Measurements from ENCODE around the gene TMEM200C. TPM values are rescaled to one million over a fixed set of nuclear protein-coding genes. Genes with fewer than 3 reads are reported as not detected.

TMEM200C gene
- polyA plus RNA-seq, 3 donors: not detected

DNA sequence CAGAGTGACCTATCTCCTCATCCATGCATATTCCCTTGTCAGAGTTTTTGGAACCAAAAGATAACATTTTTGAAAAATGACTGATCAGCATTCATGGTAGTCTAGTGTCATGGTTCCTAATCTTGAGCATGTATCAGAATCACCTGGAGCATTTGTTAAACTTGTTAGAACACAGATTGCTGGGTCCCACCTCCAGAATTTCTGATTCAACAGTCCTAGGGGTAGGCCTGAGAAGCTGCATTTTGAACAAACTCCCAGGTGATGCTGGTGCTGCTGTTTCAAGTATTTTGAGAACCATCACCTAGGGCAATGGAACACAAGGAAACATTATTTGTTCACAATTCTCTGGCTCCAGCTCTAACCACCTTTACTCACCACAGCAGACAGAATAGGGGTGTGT, 21.0 kb downstream of the TMEM200C start:
- Histone ChIP-seq H3K27ac (ENCODE audit: low read depth in 1 of 2, low read length in 2 of 2) (no peak overlapping the region), H3K4me2 (replicated peaks; ENCODE audit: extremely low read depth, low read length, poor library complexity, severe bottlenecking) (no peak overlapping the region), H3K9me3 (replicated peaks in 1 of 2; ENCODE audit: control insufficient read depth in 1 of 2, insufficient read depth in 1 of 2, low read length in 2 of 2) (no peaks in the 10 kb centered on the region), H3K4me3 (replicated peaks in 1 of 3; ENCODE audit: low read depth in 2 of 3, low read length in 3 of 3) (no peak overlapping the region), H3K27me3 (ENCODE audit: control insufficient read depth in 2 of 2, insufficient read depth in 2 of 2, low read length in 2 of 2) (peaks cover 0 to 2% of the 10 kb centered on the region in 2 donors), H3K9ac (ENCODE audit: insufficient read depth, low read length, poor library complexity, severe bottlenecking) (no peak overlapping the region), H4K20me1 (ENCODE audit: insufficient read depth, low read length) (no peaks in the 10 kb centered on the region), H2AFZ (ENCODE audit: insufficient read depth, low read depth, low read length, poor library complexity, severe bottlenecking) (no peak overlapping the region), H3K79me2 (ENCODE audit: insufficient read depth, low read length) (no peaks in the 10 kb centered on the region), H3K4me1 (ENCODE audit: control insufficient read depth in 1 of 2, insufficient read depth in 2 of 2, low read length in 2 of 2) (no peaks in the 10 kb centered on the region), H3K36me3 (replicated peaks in 1 of 2; ENCODE audit: control insufficient read depth in 1 of 2, insufficient read depth in 2 of 2, low read length in 2 of 2) (no peaks in the 10 kb centered on the region)
- no peaks in the 10 kb centered on the region for H3K9me3 Mint-ChIP-seq
- no peak for TF ChIP-seq CTCF (IDR thresholded peaks at IDR 0.05)
- no peak for DNase-seq
- no peaks in the 10 kb centered on the region for H3K4me1 Mint-ChIP-seq
- no peak overlapping the region for H3K27ac Mint-ChIP-seq
- H3K4me3 Mint-ChIP-seq: no peak overlapping the region
- H3K27me3 Mint-ChIP-seq (ENCODE audit: low read depth in 3 of 3): peaks cover 0 to 9% (median 7%) of the 10 kb centered on the region in 3 donors
- no peaks in the 10 kb centered on the region for H3K36me3 Mint-ChIP-seq
- intact Hi-C loops (cut with micrococcal nuclease): no loop called here

DNA sequence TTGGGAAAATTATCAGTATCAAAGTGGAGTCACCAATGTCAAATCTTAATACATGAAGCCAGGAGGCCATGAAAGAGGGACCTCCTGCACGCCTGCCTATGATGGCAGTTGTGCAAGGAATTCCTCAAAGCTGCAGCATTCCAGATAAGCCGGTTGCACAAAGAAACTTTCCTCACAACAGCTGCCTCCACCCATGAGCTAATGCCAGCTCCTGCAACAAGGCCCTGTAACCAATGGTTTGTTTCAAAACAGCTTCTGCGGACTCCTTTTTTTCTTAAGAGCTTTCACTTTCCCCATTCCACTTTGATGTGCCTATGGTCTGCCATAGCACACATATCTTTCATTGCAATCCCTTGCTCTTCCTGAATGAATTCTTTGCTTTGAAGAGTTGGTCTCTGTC, 22.4 kb downstream of the TMEM200C start:
- no peaks in the 10 kb centered on the region for H3K36me3 Mint-ChIP-seq
- no peaks in the 10 kb centered on the region for H3K9me3 Mint-ChIP-seq
- 70% methylated on average over 2 of the region's 3 CpGs for WGBS (ENCODE audit: insufficient coverage)
- H2AFZ ChIP-seq (ENCODE audit: insufficient read depth, low read depth, low read length, poor library complexity, severe bottlenecking): no peak overlapping the region
- H3K27ac Mint-ChIP-seq: no peak overlapping the region
- no peak overlapping the region for H3K9ac ChIP-seq (ENCODE audit: insufficient read depth, low read length, poor library complexity, severe bottlenecking)
- H3K4me1 ChIP-seq (ENCODE audit: control insufficient read depth in 1 of 2, insufficient read depth in 2 of 2, low read length in 2 of 2): no peaks in the 10 kb centered on the region
- H3K79me2 ChIP-seq (ENCODE audit: insufficient read depth, low read length): no peaks in the 10 kb centered on the region
- intact Hi-C loops (cut with micrococcal nuclease): no loop called here
- H3K27me3 ChIP-seq (ENCODE audit: control insufficient read depth in 2 of 2, insufficient read depth in 2 of 2, low read length in 2 of 2): peaks cover 0 to 2% of the 10 kb centered on the region in 2 donors
- peaks cover 0 to 6% (median 5%) of the 10 kb centered on the region in 3 donors for H3K27me3 Mint-ChIP-seq (ENCODE audit: low read depth in 3 of 3)
- H3K4me3 ChIP-seq (replicated peaks in 1 of 3; ENCODE audit: low read depth in 2 of 3, low read length in 3 of 3): no peak overlapping the region
- no peaks in the 10 kb centered on the region for H3K9me3 ChIP-seq (replicated peaks in 1 of 2; ENCODE audit: control insufficient read depth in 1 of 2, insufficient read depth in 1 of 2, low read length in 2 of 2)
- no peak overlapping the region for H3K27ac ChIP-seq (ENCODE audit: low read depth in 1 of 2, low read length in 2 of 2)
- H3K4me1 Mint-ChIP-seq: no peaks in the 10 kb centered on the region
- no peak overlapping the region for H3K4me3 Mint-ChIP-seq
- H4K20me1 ChIP-seq (ENCODE audit: insufficient read depth, low read length): no peaks in the 10 kb centered on the region
- H3K36me3 ChIP-seq (replicated peaks in 1 of 2; ENCODE audit: control insufficient read depth in 1 of 2, insufficient read depth in 2 of 2, low read length in 2 of 2): no peaks in the 10 kb centered on the region
- no peak for TF ChIP-seq CTCF (IDR thresholded peaks at IDR 0.05)
- DNase-seq: no peak
- H3K4me2 ChIP-seq (replicated peaks; ENCODE audit: extremely low read depth, low read length, poor library complexity, severe bottlenecking): no peak overlapping the region

All from CD14-positive monocyte (primary cell).